IMR-90 (cell line): ENCODE measurements around the gene VPS26A.

Source experiments
- CEBPB ChIP-seq: IDR thresholded peaks from 2 replicates; pipeline ENCODE4 v1.6.1; 2012; ENCODE audit warnings: low read depth, low read length, improper control_type of control experiment
- CHD1 ChIP-seq: IDR thresholded peaks from 2 replicates; pipeline ENCODE4 v1.6.1; 2012; ENCODE audit warnings: low read depth, low read length, improper control_type of control experiment
- FOS ChIP-seq: fragments of 150-350 bp; IDR thresholded peaks from 2 replicates; pipeline ENCODE4 v1.6.1; 2016; ENCODE audit warnings: low read depth, low read length
- MAFK ChIP-seq: IDR thresholded peaks from 2 replicates; pipeline ENCODE4 v1.6.1; 2012; ENCODE audit warnings: low read depth, low read length, improper control_type of control experiment
- MAZ ChIP-seq: IDR thresholded peaks from 2 replicates; pipeline ENCODE4 v1.6.1; 2012; ENCODE audit warnings: low read depth, mild to moderate bottlenecking, low read length, improper control_type of control experiment, moderate library complexity, borderline replicate concordance
- MXI1 ChIP-seq: IDR thresholded peaks from 2 replicates; pipeline ENCODE4 v1.6.1; 2012; ENCODE audit warnings: low read depth, mild to moderate bottlenecking, low read length, moderate library complexity, borderline replicate concordance
- POLR2A ChIP-seq: IDR thresholded peaks from 2 replicates; pipeline ENCODE4 v1.6.1; 2012; ENCODE audit warnings: mild to moderate bottlenecking, low read depth, low read length
- RAD21 ChIP-seq: IDR thresholded peaks from 2 replicates; pipeline ENCODE4 v1.6.1; 2012; ENCODE audit warnings: low read length, improper control_type of control experiment
- RCOR1 ChIP-seq: IDR thresholded peaks from 2 replicates; pipeline ENCODE4 v1.6.1; 2012; ENCODE audit warnings: mild to moderate bottlenecking, low read length, improper control_type of control experiment; ENCODE audit not compliant: insufficient replicate concordance
- RFX5 ChIP-seq: IDR thresholded peaks from 2 replicates; pipeline ENCODE4 v1.8.0; 2012; ENCODE audit warnings: low read depth, mild to moderate bottlenecking, low read length, moderate library complexity
- SMC3 ChIP-seq: fragments of 150-350 bp; IDR thresholded peaks from 2 replicates; pipeline ENCODE4 v1.6.1; 2016; ENCODE audit warnings: low read depth, mild to moderate bottlenecking, antibody characterized with exemption, low read length, moderate library complexity
- TF ChIP-seq, protein P1 (sequence below): conservative IDR thresholded peaks from 2 replicates; pipeline ENCODE4 v1.5.1; 2012; ENCODE audit warnings: mild to moderate bottlenecking, low read depth, low read length, improper control_type of control experiment
- TF ChIP-seq, protein P2 (sequence below): fragments of 150-350 bp; IDR thresholded peaks from 2 replicates; pipeline ENCODE4 v1.6.1; 2017; ENCODE audit warnings: mild to moderate bottlenecking, antibody characterized with exemption, low read length, low read depth

GRCh38 chr10:69146759-69147158 is 22.8 kb downstream of the VPS26A start:
- no peak for TF ChIP-seq POLR2A
- no peak for TF ChIP-seq MAFK
- TF ChIP-seq, protein P1, sequence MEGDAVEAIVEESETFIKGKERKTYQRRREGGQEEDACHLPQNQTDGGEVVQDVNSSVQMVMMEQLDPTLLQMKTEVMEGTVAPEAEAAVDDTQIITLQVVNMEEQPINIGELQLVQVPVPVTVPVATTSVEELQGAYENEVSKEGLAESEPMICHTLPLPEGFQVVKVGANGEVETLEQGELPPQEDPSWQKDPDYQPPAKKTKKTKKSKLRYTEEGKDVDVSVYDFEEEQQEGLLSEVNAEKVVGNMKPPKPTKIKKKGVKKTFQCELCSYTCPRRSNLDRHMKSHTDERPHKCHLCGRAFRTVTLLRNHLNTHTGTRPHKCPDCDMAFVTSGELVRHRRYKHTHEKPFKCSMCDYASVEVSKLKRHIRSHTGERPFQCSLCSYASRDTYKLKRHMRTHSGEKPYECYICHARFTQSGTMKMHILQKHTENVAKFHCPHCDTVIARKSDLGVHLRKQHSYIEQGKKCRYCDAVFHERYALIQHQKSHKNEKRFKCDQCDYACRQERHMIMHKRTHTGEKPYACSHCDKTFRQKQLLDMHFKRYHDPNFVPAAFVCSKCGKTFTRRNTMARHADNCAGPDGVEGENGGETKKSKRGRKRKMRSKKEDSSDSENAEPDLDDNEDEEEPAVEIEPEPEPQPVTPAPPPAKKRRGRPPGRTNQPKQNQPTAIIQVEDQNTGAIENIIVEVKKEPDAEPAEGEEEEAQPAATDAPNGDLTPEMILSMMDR = no peak
- TF ChIP-seq RAD21 = no peak
- no peak for TF ChIP-seq CEBPB
- TF ChIP-seq SMC3 = no peak
- no peak for TF ChIP-seq MAZ
- no peak for TF ChIP-seq RFX5
- TF ChIP-seq, protein P2, sequence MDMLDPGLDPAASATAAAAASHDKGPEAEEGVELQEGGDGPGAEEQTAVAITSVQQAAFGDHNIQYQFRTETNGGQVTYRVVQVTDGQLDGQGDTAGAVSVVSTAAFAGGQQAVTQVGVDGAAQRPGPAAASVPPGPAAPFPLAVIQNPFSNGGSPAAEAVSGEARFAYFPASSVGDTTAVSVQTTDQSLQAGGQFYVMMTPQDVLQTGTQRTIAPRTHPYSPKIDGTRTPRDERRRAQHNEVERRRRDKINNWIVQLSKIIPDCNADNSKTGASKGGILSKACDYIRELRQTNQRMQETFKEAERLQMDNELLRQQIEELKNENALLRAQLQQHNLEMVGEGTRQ = no peak
- no peak for TF ChIP-seq FOS
- no peak for TF ChIP-seq RCOR1
- TF ChIP-seq CHD1 = no peak
- TF ChIP-seq MXI1 = no peak
